GM06990 (cell line): ENCODE data around the gene NF1.

Experiments used
- DNase-seq: peaks from one replicate; pipeline ENCODE4 v3.0.0-alpha.2; 2011; ENCODE audit not compliant: insufficient read length; ENCODE audit errors: extremely low read depth
- H3K27me3 ChIP-seq: replicated peaks from 2 replicates; pipeline ENCODE4 v1.6.0; 2011; ENCODE audit warnings: low read length; ENCODE audit not compliant: control insufficient read depth, insufficient read depth
- H3K36me3 ChIP-seq: 2 replicates; pipeline ENCODE4 v1.5.1; 2011; ENCODE audit warnings: low read length; ENCODE audit not compliant: control insufficient read depth, insufficient read depth
- H3K4me3 ChIP-seq: replicated peaks from 2 replicates; pipeline ENCODE4 v1.5.1; 2011; ENCODE audit warnings: low read depth, mild to moderate bottlenecking, control low read depth, low read length
- TF ChIP-seq, protein P1 (sequence below): IDR thresholded peaks from 2 replicates; pipeline ENCODE4 v1.5.1; 2011; ENCODE audit warnings: low read length, control low read depth, mild to moderate bottlenecking, inconsistent platforms; ENCODE audit not compliant: insufficient read depth, poor library complexity, severe bottlenecking

The NF1 gene

DNA sequence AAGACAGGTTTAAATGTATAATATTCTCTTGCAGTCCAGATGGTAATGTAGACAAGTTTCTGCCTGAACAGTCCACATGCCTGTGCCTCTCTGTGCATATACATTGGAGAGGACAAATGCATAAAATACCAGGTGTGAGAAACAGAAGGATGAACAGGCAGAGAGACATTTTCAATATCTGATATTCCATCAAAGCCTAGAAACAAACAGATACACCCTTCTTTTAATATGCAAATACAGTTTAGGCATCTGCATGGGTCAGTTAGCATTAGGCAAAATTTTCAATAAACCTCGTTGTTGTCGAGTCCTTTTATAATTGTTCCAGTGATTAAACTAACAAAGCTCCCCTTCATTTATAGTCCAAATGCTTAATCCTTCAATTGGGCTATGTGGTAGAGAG lies 201.4 kb downstream of the NF1 start:
- H3K27me3 ChIP-seq: no peaks in the 10 kb centered on the region
- no peak overlapping the region for H3K4me3 ChIP-seq
- no peaks in the 10 kb centered on the region for H3K36me3 ChIP-seq
- no peak for DNase-seq
- TF ChIP-seq, protein P1, sequence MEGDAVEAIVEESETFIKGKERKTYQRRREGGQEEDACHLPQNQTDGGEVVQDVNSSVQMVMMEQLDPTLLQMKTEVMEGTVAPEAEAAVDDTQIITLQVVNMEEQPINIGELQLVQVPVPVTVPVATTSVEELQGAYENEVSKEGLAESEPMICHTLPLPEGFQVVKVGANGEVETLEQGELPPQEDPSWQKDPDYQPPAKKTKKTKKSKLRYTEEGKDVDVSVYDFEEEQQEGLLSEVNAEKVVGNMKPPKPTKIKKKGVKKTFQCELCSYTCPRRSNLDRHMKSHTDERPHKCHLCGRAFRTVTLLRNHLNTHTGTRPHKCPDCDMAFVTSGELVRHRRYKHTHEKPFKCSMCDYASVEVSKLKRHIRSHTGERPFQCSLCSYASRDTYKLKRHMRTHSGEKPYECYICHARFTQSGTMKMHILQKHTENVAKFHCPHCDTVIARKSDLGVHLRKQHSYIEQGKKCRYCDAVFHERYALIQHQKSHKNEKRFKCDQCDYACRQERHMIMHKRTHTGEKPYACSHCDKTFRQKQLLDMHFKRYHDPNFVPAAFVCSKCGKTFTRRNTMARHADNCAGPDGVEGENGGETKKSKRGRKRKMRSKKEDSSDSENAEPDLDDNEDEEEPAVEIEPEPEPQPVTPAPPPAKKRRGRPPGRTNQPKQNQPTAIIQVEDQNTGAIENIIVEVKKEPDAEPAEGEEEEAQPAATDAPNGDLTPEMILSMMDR: no peak

DNA sequence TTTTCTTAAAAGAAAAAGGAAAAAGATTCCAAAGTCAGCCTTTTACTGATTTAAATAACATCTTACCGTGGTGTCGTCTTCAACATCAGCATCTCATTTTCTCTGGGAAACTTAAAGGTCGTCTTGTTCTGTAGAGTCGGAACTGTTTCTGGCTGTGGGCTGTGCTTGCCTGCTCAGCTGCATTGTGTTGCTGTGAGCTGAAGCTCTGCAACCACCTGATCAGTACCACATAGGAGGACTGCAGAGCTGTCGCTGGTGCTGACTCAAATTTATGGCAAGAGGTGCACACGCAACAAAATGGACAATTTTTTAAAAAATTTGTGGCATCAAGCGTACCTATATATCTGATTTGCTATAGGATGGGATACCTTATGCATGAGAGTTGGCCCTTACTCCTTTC lies 202.3 kb downstream of the NF1 start, which contains the start of gene OMG:
TSS of gene OMG (minus strand) at position 150 of the 400 bp plus-strand sequence. CDS start 908 bp downstream, outside the sequence.
- DNase-seq: no peak
- Histone ChIP-seq H3K4me3 (no peak within 1 kb of the TSS), H3K36me3 (no peaks in the 10 kb centered on the region), H3K27me3 (no peaks in the 10 kb centered on the region)
- TF ChIP-seq, protein P1: no peak

DNA sequence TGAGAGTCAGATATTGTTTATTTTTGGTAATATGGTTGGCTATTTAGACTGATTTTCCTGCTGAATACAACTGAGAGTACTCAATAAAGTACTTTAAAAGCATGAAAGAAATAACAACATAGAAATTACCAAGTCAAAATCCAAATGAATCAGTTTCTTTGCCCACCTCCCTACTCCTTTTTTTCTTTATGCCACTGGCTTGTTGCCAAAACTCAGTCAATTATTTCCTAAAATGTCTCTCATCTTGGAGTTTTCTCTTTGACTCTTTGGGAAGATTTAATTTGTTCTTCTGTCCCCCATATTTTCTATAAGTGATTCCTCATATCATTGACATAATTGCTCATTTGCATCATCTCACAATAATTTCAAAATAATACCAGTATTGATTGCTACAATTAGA lies 204.8 kb downstream of the NF1 start:
- H3K4me3 ChIP-seq: no peak overlapping the region
- no peaks in the 10 kb centered on the region for H3K36me3 ChIP-seq
- no peaks in the 10 kb centered on the region for H3K27me3 ChIP-seq
- DNase-seq: no peak
- TF ChIP-seq, protein P1: no peak

- Histone ChIP-seq H3K27me3 (no peaks in the 10 kb centered on the region), H3K4me3 (peak overlapping the region; percentile 17; the same call in 1 of the 2 replicates), H3K36me3 (peaks cover 4% of the 10 kb centered on the region)
- no peak for DNase-seq
- TF ChIP-seq, protein P1: no peak
Observed at GRCh38 chr17:31307640-31308039, 212.9 kb downstream of the NF1 start.

DNA sequence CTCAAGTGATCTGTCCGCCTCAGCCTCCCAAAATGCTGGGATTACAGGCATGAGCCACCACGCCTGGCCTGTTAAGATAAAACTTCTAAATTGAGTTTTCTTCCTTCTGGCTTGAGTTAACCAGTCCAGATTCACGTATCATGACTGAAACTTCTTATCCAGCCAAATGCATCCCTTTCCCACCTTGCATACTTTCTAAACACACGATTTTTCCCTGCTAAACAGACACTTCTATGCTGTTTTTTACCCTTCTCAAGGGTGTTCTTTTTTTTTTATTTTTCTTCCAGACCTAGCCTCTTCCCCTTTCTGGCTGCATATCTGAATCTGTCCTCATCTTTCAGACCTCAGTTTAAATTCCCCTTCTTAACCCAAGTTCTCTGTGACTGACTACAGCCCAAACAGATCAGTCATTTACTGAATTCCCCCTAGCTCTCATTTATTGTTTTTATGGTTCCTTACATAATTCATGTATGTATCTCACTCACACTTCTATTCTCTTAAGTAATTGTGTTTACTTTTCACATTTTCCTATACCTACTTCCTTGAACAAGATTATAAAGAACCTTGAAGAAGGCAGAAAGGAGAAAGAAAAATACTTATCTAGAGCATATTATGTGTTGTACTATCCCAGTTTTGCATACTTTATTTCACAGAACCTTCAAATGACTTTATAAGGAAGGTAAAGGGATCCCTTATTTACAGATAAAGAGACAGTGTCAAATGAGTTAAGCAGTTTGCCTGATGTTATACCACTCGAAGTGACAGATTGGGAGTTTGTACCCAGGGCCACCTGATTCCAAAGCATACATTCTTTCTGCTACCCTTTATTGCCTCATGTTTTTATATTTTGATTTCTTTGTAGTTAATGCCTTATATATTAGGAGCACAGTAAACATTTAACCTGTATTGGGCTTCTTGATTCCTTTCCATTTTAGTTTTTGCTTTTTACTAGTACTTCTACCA lies 213.9 kb downstream of the NF1 start:
- no peaks in the 10 kb centered on the region for H3K27me3 ChIP-seq
- peaks cover 4% of the 10 kb centered on the region for H3K36me3 ChIP-seq
- TF ChIP-seq, protein P1: no peak
- no peak for DNase-seq
- H3K4me3 ChIP-seq: peak overlapping the region; percentile 82
